Measurements from ENCODE around the gene TMEM204.

- no peak for TF ChIP-seq CTCF (IDR thresholded peaks at IDR 0.05 in 4 of 5, conservative IDR thresholded peaks at IDR 0.05 in 1 of 5)
- no peak for TF ChIP-seq POLR2A (IDR thresholded peaks at IDR 0.05)
Measured at GRCh38 chr16:1573301-1573700, 39.8 kb downstream of the TMEM204 start.
